SU-DHL-6 (cell line): ENCODE measurements around the gene LRFN2.

Experiments
- H2AFZ ChIP-seq: fragments of 200-600 bp; sonication (generic); 2 replicates; pipeline ENCODE4 v1.6.1; 2014; ENCODE audit warnings: low read depth, mild to moderate bottlenecking, moderate library complexity, mixed read lengths, antibody characterized with exemption, low read length; ENCODE audit not compliant: severe bottlenecking
- H3F3A ChIP-seq: fragments of 200-600 bp; shearing (Covaris generic); 2 replicates; pipeline ENCODE4 v1.6.0; 2016; ENCODE audit warnings: antibody characterized with exemption, mild to moderate bottlenecking; ENCODE audit not compliant: insufficient read depth
- H3K27ac ChIP-seq: fragments of 200-600 bp; sonication (generic); 2 replicates; pipeline ENCODE4 v1.5.1; 2016; ENCODE audit warnings: low read depth, mild to moderate bottlenecking, low read length, moderate library complexity, mixed read lengths
- H3K27me3 ChIP-seq: fragments of 200-600 bp; sonication (generic), shearing (Covaris generic); 2 replicates; pipeline ENCODE4 v1.6.0; 2014; ENCODE audit warnings: mild to moderate bottlenecking, low read length
- H3K36me3 ChIP-seq: fragments of 200-600 bp; sonication (generic); 2 replicates; pipeline ENCODE4 v1.6.1; 2014; ENCODE audit warnings: mild to moderate bottlenecking, low read length, mixed read lengths
- H3K4me2 ChIP-seq: fragments of 300-600, 200-600 bp; shearing (Covaris generic), sonication (generic); 2 replicates; pipeline ENCODE4 v1.6.0; 2014; ENCODE audit warnings: low read length, low read depth, mild to moderate bottlenecking; ENCODE audit not compliant: poor library complexity, severe bottlenecking
- H3K4me3 ChIP-seq: fragments of 200-600 bp; sonication (generic); 2 replicates; pipeline ENCODE4 v1.5.1; 2014; ENCODE audit warnings: antibody characterized with exemption, low read length, mild to moderate bottlenecking, mixed read lengths; ENCODE audit not compliant: insufficient read depth, poor library complexity, severe bottlenecking
- H3K79me2 ChIP-seq: fragments of 200-600 bp; sonication (generic); 2 replicates; pipeline ENCODE4 v1.6.1; 2014; ENCODE audit warnings: mild to moderate bottlenecking, low read length, moderate library complexity; ENCODE audit not compliant: insufficient read depth
- H3K9ac ChIP-seq: fragments of 200-600 bp; sonication (generic); 2 replicates; pipeline ENCODE4 v1.7.0; 2014; ENCODE audit warnings: mild to moderate bottlenecking, low read length
- H3K9me2 ChIP-seq: fragments of 200-600 bp; sonication (generic); replicated peaks from 2 replicates; pipeline ENCODE4 v1.6.1; 2014; ENCODE audit warnings: low read length; ENCODE audit not compliant: insufficient read depth
- H3K9me3 ChIP-seq: fragments of 200-600 bp; sonication (generic); 2 replicates; pipeline ENCODE4 v1.6.1; 2014; ENCODE audit warnings: low read length, mixed read lengths; ENCODE audit not compliant: insufficient read depth
- H4K20me1 ChIP-seq: fragments of 200-600 bp; sonication (generic); 2 replicates; pipeline ENCODE4 v1.6.1; 2014; ENCODE audit warnings: low read depth, mild to moderate bottlenecking, antibody characterized with exemption, low read length, moderate library complexity, mixed read lengths
- CTCF ChIP-seq: fragments of 200-600 bp; sonication (generic); IDR thresholded peaks from one replicate; pipeline ENCODE4 v1.5.1; 2017; ENCODE audit warnings: antibody characterized with exemption, mild to moderate bottlenecking, low read length, moderate library complexity; ENCODE audit not compliant: insufficient read depth, poor library complexity, severe bottlenecking
- EZH2phosphoT487 ChIP-seq: fragments of 200-600 bp; sonication (generic), shearing (Covaris generic); conservative IDR thresholded peaks from 2 replicates; pipeline ENCODE4 v1.6.1; 2018; ENCODE audit warnings: mild to moderate bottlenecking, antibody characterized with exemption, low read length, moderate library complexity, mixed read lengths

The LRFN2 gene

GRCh38 chr6:40500227-40500626 is 86.9 kb downstream of the LRFN2 start:
- Histone ChIP-seq H3K9me2 (no peaks in the 10 kb centered on the region), H3K27ac (no peak overlapping the region), H3K4me3 (no peak overlapping the region), H3F3A (no peaks in the 10 kb centered on the region), H3K36me3 (no peaks in the 10 kb centered on the region), H3K4me2 (no peak overlapping the region), H3K27me3 (no peaks in the 10 kb centered on the region), H3K9ac (no peak overlapping the region), H3K9me3 (no peaks in the 10 kb centered on the region), H2AFZ (no peak overlapping the region), H3K79me2 (no peaks in the 10 kb centered on the region), H4K20me1 (no peaks in the 10 kb centered on the region)
- TF ChIP-seq CTCF (no peak), EZH2phosphoT487 (no peak)

DNA sequence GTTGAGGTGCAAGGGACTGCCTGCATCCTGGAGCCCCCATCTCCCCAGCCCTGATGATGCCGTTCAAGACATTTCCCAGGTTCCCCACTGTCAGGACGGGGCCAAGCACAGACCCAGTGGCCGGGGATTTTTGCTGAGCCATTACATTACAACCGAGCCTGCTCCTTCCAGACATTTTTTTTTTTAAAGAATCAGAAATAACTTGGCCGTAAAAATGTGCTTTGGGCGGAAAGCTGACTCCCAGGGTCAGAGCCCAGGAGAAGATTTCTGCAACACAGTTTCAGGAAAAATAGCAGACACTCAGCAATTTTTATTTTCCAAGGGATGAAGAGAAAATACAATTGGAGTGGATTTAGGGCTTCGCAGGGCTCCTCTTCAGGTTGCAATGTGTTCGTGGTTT is 87.9 kb downstream of the LRFN2 start:
- Histone ChIP-seq H3K9ac (no peak overlapping the region), H3F3A (no peaks in the 10 kb centered on the region), H2AFZ (no peak overlapping the region), H3K9me3 (no peaks in the 10 kb centered on the region), H3K4me3 (no peak overlapping the region), H4K20me1 (no peaks in the 10 kb centered on the region), H3K9me2 (no peaks in the 10 kb centered on the region), H3K27ac (no peak overlapping the region), H3K36me3 (no peaks in the 10 kb centered on the region), H3K27me3 (no peaks in the 10 kb centered on the region), H3K4me2 (no peak overlapping the region), H3K79me2 (no peaks in the 10 kb centered on the region)
- no peak for TF ChIP-seq EZH2phosphoT487
- no peak for TF ChIP-seq CTCF

GRCh38 chr6:40498148-40498547 is 89.0 kb downstream of the LRFN2 start:
- Histone ChIP-seq H3F3A (no peaks in the 10 kb centered on the region), H3K9me3 (no peaks in the 10 kb centered on the region), H3K27me3 (no peaks in the 10 kb centered on the region), H3K4me2 (no peak overlapping the region), H2AFZ (no peak overlapping the region), H3K36me3 (no peaks in the 10 kb centered on the region), H3K9ac (no peak overlapping the region), H3K79me2 (no peaks in the 10 kb centered on the region), H3K27ac (no peak overlapping the region), H3K9me2 (no peaks in the 10 kb centered on the region), H3K4me3 (no peak overlapping the region), H4K20me1 (no peaks in the 10 kb centered on the region)
- TF ChIP-seq EZH2phosphoT487 (no peak), CTCF (no peak)

- Histone ChIP-seq H3K9ac (no peak overlapping the region), H3K4me2 (no peak overlapping the region), H3K27ac (no peak overlapping the region), H3K36me3 (no peaks in the 10 kb centered on the region), H3K9me3 (no peaks in the 10 kb centered on the region), H4K20me1 (no peaks in the 10 kb centered on the region), H3K9me2 (no peaks in the 10 kb centered on the region), H3K79me2 (no peaks in the 10 kb centered on the region), H2AFZ (no peak overlapping the region), H3F3A (no peaks in the 10 kb centered on the region), H3K4me3 (no peak overlapping the region), H3K27me3 (no peaks in the 10 kb centered on the region)
- TF ChIP-seq EZH2phosphoT487 (no peak), CTCF (no peak)
These were observed 95.0 kb downstream of the LRFN2 start for GRCh38 chr6:40492187-40492586.
